DMS53 (cell line): ENCODE measurements around the gene NDUFS7.

Experiments
- DNase-seq: peaks from one replicate; lab custom pipeline; 2025; lab: John Stamatoyannopoulos, UW

Gene NDUFS7

GRCh38 chr19:1401138-1401888 is 17.6 kb downstream of the NDUFS7 start, which contains the start of gene GAMT:
TSS of gene GAMT (minus strand) at chr19:1401542. CDS start at chr19:1401476, 66 bp downstream.
- peak; percentile 67 for DNase-seq

DNA sequence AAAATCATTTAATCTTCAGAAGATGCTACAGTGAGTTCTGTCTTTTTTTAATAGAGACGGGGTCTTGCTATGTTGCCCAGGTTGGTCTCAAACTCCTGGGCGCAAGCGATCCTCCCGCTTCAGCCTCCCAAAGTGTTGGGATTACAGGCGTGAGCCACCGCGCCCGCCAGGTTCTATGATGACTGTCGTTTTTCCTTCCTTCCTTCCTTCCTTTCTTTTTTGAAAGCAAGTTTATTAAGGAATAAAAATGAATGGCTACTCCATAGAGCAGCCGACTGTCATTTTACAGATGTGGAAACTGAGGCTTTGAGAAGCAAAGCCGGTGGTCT is 18.1 kb downstream of the NDUFS7 start:
- DNase-seq: no peak

- DNase-seq: no peak
Observed at GRCh38 chr19:1402411-1403070, 18.8 kb downstream of the NDUFS7 start.

DNA sequence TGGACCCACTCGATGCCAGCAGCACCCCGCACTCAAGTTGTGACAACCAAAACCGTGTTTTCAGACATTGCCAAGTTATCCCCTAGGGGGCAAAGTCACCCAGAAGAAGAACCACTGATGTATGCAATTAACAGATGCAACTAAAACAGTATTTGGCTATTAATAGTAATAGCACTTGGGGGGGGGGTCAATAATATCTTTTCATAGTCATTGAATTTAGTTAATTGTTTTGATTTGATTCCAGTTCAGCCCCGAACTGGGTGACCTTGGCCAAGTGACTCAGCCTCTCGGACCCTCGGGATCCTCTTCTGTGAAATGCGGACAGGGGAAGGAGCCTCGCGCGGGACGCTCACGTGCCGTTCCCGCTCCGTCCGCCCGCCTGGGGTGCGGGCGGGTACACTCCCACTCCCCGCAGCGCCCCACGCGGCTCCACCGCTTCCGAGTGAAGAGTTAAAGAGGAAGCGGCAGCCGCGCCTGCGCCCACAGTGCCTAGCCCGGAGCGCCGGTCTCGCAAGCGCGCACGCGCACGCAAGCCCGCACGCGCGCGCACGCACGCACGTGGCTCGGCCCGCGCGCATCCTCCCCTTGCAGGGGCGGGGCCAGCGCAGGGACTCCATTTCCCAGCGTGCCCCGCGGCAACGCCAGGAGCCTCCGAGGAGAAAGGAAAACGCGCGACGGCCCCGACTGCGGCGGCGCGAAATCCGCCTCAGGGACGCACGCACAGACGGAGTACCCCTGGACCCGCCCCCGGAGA is 23.2 kb downstream of the NDUFS7 start:
- peak; percentile 99 for DNase-seq

DNA sequence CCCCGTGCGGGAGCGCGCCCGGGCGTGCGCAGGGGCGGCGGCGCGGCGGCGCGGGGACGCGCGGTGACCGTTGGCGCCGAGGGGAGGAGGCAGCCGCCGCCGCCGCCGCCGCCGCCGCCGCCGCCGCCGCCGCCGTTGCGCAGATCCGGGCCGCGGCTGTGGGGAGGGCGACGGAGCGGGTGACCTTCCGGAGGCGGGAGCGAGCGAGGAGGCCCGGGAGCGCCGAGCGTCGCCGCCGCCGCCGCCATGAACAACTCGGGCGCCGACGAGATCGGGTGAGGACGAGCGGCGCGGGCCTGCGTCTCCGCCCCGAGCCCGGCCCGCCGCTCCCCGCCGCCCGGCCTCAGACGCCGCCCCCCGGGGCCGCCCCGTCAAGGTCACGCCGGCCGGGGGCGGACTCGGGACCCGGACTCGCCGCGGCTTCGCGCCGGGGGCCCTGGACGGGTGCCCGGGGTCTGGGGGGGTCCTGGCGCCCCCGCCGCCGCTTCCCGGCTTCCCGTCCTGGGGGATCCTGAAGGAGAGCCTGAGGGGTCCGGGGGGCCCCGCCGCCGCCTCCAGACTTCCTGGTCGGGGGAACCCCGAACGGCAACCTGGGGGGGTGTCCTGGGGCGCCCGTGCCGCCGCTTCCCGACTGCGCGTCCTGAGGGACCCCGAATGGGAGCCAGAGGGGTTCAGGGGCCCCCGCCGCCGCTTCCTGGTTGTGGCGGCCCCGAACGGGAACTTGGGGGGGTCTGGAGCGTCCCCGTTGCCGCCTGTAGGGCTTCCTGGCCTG is 24.0 kb downstream of the NDUFS7 start, which contains the start of gene DAZAP1:
Gene DAZAP1 (plus strand): TSS at position 59 of the 772 bp plus-strand sequence. CDS start 188 bp downstream, at position 247.
- DNase-seq: no peak

- DNase-seq: peak; percentile 64
Observed at GRCh38 chr19:1408300-1409203, 24.8 kb downstream of the NDUFS7 start.

GRCh38 chr19:1409204-1410005 is 25.7 kb downstream of the NDUFS7 start:
- DNase-seq: no peak

DNA sequence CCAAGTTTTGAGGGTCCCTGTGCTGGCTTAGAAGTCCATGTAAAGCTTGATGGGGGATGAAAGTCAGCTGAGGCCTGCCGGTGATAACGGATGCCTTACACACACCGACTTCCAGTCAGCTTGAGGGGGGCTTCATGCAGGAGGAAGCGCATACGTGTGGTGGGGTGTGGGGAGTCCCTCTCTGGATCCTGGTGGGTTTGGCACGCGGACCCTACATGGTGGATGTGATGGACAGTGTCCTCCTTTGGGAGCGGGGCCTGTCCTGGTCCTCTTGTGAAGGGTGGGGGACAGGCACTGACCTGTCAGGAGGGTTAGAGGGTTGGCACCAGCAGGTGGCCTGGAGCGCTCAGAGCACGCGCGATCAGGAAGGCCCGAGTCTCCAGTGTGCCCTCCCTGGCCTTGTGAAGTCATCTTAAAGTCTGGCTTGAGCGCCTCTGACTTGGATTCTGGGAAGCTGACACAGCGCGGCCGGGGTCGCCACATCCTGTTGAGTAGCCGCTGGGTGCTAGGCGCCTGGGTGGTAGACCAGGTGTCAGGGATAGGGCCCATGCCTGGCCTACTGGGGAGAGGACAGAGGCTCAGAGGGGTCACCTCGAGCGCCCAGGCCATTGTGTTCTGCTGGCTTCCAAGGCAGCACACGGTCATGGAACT is 26.6 kb downstream of the NDUFS7 start:
- peak; percentile 27 for DNase-seq

GRCh38 chr19:1410789-1411188 is 27.1 kb downstream of the NDUFS7 start:
- DNase-seq: no peak

GRCh38 chr19:1411255-1412191 is 27.8 kb downstream of the NDUFS7 start:
- DNase-seq: peak; percentile 48

GRCh38 chr19:1412323-1412923 is 28.7 kb downstream of the NDUFS7 start:
- DNase-seq: no peak

- DNase-seq: no peak
Observed at GRCh38 chr19:1412995-1413800, 29.5 kb downstream of the NDUFS7 start.

DNA sequence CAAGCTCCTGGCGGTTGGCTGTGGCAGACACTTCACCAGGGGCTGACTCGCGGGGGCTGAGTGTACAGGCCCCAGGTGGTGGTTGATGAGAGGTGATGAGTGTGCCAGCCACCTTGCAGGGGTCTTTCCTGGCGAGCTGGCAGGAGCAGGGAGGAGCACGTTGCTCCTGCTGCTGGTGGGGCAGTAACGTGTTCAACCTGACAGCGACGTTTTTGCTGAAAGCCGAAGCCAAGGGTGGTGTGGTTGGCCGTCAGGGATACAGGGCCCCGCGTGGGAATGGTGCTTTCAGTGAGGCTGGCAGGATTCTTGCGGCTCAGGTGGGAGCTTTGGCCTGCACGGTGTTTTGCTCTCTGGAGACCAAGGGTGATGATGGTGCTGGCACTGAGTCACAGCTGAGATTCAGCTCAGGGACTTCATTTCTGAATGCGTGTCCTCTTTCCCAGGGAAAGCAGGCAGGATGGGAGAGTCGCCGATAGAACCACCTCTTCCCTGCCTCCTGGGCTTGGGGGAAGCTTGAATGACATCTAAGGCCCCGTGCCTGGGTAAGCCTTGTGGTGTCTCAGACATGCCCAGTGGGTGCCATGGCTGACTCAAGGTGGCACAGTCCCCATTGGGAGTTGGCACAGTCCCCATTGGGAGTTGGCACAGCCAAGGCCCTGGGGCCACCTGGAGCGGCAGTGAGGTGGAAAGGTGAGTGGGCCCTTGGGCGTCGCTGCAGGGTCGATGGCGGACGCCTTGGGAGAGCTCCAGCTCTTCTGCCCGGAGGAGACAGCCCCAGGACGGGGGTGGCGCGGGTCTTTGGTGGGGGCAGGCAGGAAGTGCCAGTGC is 32.5 kb downstream of the NDUFS7 start:
- DNase-seq: no peak

GRCh38 chr19:1417145-1417544 is 33.4 kb downstream of the NDUFS7 start:
- no peak for DNase-seq

GRCh38 chr19:1417681-1418495 is 34.2 kb downstream of the NDUFS7 start:
- no peak for DNase-seq

DNA sequence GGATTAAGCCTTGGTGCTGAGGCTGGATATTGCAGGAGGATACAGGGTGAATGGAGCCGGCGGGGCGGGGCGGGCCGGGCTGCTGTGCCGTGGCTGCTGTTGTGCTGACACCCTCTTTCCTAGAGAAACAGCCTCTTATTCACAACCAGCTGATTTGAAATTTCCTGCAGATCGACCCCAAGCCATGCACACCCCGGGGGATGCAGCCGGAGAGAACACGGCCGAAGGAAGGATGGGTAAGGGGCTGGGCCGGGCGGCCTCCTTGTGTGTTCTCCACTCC is 34.7 kb downstream of the NDUFS7 start:
- DNase-seq: no peak
